Left kidney (tissue), 2 donors: ENCODE measurements around the gene GPRC5C. TPM values are rescaled to one million over a fixed set of nuclear protein-coding genes. Genes with fewer than 3 reads are reported as not detected.
"Not testable (repeated sequence)": the region's sequence is repeated elsewhere in the genome, so short reads cannot be mapped to it uniquely, and the experiment has no call there.

Experiments
- DNase-seq: peaks from one replicate; pipeline ENCODE4 v3.0.0-alpha.2; 2013
- polyA plus RNA-seq: library from polyadenylated mRNA; unstranded; fragments of 120-200 nt; gene quantifications from one replicate; pipeline ENCODE4 v1.2.1, GENCODE V29; 2013; ENCODE audit not compliant: insufficient read length

Gene GPRC5C
- polyA plus RNA-seq, 1 donor = 80.8 TPM

DNA sequence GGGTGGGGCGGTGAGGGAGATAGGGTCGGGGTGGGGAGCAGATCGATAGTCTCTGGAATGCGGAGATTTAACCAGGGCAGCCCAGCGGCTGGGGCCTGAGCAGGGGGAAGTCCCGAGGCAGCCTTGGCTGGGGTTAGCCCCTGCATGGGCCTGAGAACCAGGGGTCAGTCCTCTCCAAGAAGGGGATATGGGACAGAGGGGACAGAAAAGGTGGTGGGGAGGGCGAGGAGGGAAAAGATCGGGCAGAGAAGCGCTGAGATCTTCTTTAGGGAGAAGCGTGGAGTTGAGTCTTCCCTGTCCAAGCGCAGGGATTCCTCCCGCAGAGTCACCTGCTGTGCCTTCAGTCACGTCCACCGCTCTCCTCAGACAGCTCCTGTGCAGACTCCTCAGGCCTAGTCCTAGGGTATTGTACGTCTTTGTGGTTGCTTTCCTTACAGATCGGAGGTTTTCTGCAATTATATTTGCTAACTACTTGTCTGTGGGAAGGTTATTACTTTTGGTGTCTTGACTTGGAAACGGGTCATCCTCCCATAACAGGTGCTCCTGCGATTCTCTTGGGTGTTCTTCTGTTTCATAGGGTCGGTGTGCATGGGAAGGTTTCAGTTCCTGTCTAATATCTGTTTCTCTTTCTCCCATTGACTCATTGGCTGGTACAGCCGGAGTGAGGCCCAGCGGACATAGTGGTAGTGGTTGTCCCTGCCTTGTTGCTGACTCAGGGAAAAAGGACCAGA is 35.5 kb downstream of the GPRC5C start:
- DNase-seq = no peak

DNA sequence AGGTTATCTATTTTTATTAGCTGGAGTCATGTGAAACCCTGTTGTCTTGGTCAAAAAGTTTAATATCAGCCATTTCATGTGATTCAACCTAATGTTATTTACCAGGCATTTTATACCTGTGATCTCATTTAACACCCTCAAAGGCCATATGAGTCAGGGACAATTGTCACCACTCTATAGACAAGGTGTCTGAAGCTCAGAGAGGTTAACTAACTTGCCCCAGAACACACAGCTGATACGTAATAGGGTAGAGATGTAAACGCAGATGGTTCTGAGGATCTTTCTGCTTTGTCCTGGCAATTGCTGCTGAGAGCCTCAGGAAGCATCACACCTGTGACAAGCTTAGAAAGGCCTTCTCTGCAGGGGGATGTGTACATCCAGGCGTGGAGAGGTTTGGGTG is 39.5 kb downstream of the GPRC5C start:
- no peak for DNase-seq

DNA sequence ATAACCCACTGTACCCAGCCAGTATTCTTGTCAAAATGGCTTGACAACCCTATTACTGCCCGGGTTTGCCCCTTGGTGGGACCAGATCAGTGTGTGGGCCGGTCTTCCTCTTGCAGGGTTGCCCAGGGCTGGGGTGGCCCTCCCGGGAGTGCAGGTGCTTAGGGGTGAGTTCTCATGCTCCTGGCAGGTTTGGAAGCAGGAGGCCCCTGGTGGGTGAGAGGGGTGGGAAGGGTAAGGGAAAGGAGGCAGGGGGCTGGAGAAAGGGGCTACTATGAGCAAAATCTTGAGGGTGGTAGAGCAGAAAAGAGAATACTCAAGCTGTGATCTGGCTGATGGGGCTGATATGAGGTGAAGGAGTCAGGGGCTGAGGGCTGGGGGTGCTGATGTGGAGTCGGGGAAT is 41.0 kb downstream of the GPRC5C start:
- no peak for DNase-seq

GRCh38 chr17:74473294-74473693 is 41.4 kb downstream of the GPRC5C start:
- no peak for DNase-seq

DNA sequence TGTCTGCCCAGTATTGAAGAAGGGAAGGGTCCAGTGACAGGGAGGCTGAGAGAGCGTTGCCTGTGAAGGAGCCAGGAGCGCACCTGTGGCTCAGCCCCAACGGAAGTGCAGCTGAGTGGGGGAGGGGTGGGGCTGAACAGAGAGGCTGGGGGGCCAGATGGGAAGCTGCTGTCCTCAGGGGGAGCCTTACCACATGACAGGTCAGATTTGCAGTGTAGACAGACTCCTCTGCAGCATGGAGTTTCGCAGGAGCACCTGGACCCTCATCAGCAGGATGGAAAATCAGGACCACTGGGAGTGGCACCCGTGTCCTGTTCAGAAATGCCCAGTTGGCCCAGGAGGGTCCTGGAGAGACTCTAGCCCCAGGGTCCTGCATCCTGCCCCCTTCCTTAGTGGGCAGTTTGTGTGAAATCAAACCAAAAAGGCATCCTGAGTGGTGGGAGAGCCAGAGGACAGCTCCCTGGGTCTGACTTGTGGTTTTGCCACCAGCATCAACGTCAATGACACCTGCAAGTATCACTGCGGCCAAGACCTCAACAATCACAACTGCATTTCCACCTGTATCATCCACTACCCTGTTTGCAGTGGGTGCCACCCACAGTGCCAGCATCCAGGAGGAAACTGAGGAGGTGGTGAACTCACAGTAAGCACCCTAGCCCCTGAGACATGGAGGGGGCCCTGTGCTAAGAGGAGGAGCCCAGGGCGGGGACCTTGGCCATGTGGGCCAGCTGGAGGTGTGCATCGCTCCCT is 42.3 kb downstream of the GPRC5C start:
- DNase-seq = no peak

- DNase-seq = no peak
Observed at GRCh38 chr17:74475189-74475588, 43.3 kb downstream of the GPRC5C start.

GRCh38 chr17:74477411-74477810 is 45.5 kb downstream of the GPRC5C start:
- no peak for DNase-seq

GRCh38 chr17:74478420-74479100 is 46.7 kb downstream of the GPRC5C start:
- DNase-seq = no peak

DNA sequence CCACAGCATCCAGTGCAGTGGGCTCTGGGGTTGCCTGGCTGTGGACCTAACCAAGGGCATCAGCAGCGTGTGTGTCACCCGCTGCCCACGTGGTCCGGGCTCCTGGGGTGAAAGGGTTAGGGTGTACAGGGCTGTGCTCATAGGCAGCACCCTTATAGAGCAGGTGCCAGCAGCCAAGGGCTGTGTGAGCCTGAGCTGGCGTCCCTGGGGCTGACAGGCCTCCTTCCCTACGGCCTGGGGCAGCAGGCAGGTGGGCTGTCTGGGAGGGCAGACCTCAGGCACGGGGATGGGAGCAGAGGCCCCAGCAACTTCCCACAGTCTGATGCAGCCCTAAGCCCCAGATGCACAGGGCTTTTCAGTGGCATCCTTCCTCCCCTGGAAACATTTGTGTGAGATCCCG is 48.4 kb downstream of the GPRC5C start:
- DNase-seq = no peak

- no peak for DNase-seq
Observed at GRCh38 chr17:74481621-74482020, 49.7 kb downstream of the GPRC5C start.

GRCh38 chr17:74484066-74484465 is 52.2 kb downstream of the GPRC5C start:
- no peak for DNase-seq

DNA sequence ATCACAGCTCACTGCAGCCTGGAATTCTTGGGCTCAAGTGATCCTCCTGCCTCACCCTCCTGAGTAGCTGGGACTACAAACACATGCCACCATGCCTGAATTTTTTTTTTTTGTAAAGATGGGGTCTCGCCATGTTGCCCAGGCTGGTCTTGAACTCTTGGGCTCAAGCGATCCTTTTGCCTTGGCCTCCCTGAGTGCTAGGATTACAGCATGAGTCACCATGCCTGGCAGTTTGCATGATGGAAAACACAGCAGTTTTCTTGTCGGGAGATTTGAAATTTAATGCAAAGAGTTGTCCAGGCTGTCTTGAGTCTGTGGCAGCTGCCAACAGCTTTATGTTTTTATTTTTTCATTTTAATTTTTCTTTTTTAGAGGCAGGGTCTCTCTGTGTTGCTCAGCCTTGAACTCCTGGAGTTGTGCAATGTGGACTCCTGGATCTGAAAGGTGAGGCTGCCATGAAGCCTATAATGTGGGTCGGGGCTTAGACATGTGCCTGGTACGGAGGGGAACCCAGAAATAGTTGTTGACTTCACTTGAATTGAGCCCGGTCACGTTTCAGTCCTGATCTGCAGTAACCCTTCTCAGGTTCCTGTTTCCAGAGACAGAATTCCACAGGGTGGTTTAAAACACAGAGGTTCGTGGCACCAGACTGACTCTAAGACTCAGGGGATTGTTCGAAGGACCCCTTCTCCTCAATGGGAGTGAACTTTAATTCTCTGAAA is 53.3 kb downstream of the GPRC5C start:
- DNase-seq = no peak

- DNase-seq = no peak
Observed at GRCh38 chr17:74485841-74486240, 54.0 kb downstream of the GPRC5C start.

GRCh38 chr17:74488276-74488675 is 56.4 kb downstream of the GPRC5C start:
- DNase-seq = not testable (repeated sequence)

- DNase-seq = no peak
Observed at GRCh38 chr17:74490716-74491115, 58.8 kb downstream of the GPRC5C start.

- no peak for DNase-seq
Observed at GRCh38 chr17:74491626-74492025, 59.7 kb downstream of the GPRC5C start.

GRCh38 chr17:74493331-74493833 is 61.5 kb downstream of the GPRC5C start:
- DNase-seq = peak; percentile 73

Other genes starting within 250 kb of the GPRC5C start
- gene RPL38, start 228.4 kb upstream of the GPRC5C start, polyA plus RNA-seq = 991 TPM
- 14.6 TPM for gene TTYH2, start 218.5 kb upstream of the GPRC5C start, polyA plus RNA-seq
- 0.12 TPM for gene DNAI2, start 157.9 kb upstream of the GPRC5C start, polyA plus RNA-seq
- gene KIF19, start 105.9 kb upstream of the GPRC5C start, polyA plus RNA-seq = 0.86 TPM
- 0.13 TPM for gene BTBD17, start 70.2 kb upstream of the GPRC5C start, polyA plus RNA-seq
- gene GPR142, start 64.6 kb upstream of the GPRC5C start, polyA plus RNA-seq = 0.25 TPM
- 0.91 TPM for gene CD300A, start 34.5 kb downstream of the GPRC5C start, polyA plus RNA-seq
- 0.15 TPM for gene CD300LB, start 99.4 kb downstream of the GPRC5C start, polyA plus RNA-seq
- gene CD300C, start 114.0 kb downstream of the GPRC5C start, polyA plus RNA-seq = 0.18 TPM
- not detected for gene CD300H, start 135.4 kb downstream of the GPRC5C start, polyA plus RNA-seq
- 0.13 TPM for gene CD300LD, start 160.2 kb downstream of the GPRC5C start, polyA plus RNA-seq
- gene CD300E, start 191.7 kb downstream of the GPRC5C start, polyA plus RNA-seq = 0.10 TPM